HG03280 (cell line): ENCODE results near the gene DDX31.
"Not testable (repeated sequence)": the region's sequence is repeated elsewhere in the genome, so short reads cannot be mapped to it uniquely, and the experiment has no call there.

Source experiments
- ATAC-seq: cut with Tn5 transposase; IDR thresholded peaks from one replicate; pipeline ENCODE4 v1.9.1; 2021; ENCODE audit warnings: mild to moderate bottlenecking, moderate library complexity; ENCODE audit not compliant: unreplicated experiment

The DDX31 gene

DNA sequence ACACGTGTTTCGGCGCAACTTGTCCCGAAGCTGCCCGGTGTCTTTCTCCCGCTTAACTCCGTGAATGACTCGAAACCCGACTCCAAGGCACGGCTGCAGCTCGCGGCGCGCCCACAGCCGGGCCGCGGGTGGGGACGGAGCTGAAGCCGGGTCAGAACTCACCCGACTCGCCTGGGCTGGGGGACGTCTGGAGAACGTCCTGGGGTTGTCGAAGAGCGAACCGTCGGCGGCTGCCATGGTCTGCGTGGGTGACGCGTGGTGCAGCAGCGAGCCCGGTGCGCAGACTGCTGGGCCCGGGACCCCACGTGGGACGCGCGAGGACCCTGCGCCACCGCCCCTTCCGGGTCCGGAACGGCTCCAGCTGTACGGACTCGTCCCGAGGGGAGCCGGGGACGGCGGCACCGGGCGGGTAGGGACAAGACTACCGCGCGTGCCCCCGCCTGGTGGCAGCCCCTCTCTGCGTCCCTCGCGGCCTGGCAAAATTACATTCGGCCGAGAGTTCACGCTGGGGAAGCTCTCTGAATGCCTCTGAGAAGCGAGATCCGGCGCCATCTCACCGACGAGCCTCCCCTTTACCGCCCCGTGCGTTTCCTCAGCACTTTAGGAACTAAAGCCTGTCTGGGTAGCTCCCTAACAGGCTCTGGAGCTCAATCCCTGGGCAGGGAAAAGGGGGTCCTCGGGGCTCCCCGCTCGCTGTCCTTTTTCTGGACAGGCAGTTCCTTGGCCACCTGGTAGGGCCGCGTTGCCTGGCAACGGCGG lies at the start of gene DDX31:
Gene DDX31, minus strand, starts transcription at position 286 of the 759 bp plus-strand sequence. Its CDS starts 49 bp downstream, at position 237.
- peak; percentile 75 for ATAC-seq

GRCh38 chr9:132718381-132718928 lies 48.7 kb upstream of the DDX31 start:
- not testable (repeated sequence) for ATAC-seq

GRCh38 chr9:132717326-132717945 lies 47.7 kb upstream of the DDX31 start:
- no peak for ATAC-seq

DNA sequence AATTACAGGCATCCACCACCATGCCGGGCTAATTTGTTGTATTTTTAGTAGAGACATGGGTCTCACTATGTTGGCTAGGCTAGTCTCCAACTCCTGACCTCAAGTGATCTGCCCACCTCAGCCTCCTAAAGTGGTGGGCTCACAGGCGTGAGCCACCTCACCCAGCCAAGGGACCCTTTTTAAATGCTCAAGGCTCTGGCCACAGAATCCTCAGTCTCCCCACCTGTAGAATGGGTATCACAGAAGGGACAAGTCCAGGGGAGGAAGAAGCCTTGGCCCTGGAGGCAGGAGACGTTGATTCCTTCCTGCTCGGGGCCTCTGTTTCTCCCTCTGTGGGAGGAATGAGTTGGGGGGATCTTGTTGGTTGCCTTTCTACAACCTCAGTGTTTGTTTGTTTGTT lies 46.2 kb upstream of the DDX31 start:
- no peak for ATAC-seq

GRCh38 chr9:132712753-132713152 lies 43.0 kb upstream of the DDX31 start:
- ATAC-seq = no peak

DNA sequence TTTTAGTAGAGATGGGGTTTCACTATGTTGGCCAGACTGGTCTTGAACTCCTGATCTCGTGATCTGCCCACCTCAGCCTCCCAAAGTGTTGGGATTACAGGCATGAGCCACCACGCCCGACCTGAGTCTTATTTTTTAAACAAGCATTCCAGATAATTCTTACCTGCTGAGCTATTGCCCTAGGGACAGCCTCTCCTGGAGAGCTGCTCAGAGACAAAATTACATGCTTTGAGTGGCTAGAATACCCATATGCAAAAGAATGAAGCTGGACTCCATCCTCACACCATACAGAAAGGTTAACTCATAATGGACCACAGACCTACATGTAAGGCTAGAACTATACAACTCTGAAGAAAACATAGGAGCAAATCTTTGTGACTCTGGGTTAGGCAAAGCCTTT lies 42.1 kb upstream of the DDX31 start:
- no peak for ATAC-seq

DNA sequence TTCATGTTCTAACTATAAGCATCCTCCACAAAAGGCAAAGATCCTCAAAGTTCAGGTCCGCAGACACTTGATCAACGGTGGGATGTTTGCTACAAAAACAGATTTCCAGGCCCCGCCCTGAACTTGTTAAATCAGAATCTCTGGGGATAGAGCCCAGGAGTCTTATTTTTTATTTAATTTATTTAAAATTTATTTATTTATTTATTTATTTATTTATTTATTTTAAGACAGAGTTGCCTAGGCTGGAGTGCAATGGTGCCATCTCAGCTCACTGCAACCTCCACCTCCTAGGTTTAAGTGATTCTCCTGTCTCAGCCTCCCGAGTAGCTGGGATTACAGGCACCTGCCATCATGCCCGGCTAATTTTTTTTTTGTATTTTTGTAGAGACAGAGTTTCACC lies 41.4 kb upstream of the DDX31 start:
- not testable (repeated sequence) for ATAC-seq

DNA sequence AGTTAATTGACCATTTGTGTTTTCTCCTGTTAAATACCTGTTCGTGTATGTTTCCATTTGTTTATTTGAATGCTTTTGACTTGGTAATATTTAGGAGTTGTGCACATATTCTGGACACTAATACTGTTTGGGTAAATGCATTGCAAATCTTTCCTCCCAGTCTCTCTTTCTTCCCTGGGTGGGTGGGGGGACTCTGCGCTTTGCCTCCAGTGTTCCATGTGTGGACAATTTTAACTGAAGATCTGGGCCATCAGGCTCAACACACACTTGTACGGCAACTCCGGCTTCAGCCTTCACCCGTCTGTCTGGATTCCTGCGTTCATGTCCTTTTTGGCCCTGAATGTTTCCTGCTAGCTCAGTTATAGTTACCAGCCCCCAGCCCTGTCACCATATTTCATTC lies 40.5 kb upstream of the DDX31 start:
- ATAC-seq = no peak

DNA sequence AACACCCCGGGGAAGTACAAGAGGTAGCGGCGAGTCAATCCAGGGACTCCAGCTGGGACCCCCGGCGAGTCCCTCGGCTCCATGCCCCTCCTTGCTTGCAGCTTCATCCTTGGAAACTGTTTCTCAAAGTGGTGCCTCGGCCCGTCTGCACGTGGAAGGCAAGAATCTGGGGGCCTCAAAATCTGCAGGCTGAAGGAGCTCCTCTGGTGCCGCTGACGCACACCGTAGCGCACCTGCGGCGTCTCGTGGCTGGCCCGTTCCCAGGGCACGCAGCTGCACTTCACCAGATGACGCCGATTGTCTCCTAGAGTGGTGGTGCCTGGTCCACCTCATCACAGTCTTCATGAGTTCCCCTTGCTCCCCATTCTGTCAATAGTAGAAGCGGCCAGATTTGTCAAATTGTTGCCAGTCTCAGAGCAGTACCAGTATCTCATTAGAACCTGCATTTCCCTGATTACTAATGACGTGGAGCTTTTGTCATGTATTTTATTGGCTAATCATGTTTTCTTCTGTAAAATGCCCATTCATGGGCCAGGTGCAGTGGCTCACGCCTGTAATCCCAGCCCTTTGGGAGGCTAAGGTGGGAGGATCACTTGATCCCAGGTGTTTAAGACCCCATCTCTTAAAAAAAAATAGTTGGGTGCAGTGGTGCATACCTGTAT lies 39.1 kb upstream of the DDX31 start:
- no peak for ATAC-seq

DNA sequence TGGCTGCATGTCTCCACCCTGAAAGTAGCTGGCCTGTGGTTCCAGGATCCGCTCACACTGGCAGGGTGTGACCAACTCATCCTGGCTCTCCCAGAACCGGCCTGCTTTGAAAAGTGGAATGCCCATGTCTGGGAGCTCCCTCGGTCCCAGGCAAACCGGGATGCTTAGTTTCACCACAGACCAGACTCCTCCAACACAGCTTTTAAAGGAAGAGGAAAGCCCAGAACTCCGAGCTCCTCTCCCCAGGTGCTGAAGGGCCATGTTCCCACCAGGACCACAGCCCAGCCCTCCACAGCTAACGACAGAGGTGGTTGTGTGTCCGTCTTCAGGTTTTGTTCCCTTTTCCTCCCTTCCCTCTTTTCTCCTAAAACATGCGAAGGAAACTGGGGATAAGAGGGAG lies 38.5 kb upstream of the DDX31 start:
- ATAC-seq = no peak

DNA sequence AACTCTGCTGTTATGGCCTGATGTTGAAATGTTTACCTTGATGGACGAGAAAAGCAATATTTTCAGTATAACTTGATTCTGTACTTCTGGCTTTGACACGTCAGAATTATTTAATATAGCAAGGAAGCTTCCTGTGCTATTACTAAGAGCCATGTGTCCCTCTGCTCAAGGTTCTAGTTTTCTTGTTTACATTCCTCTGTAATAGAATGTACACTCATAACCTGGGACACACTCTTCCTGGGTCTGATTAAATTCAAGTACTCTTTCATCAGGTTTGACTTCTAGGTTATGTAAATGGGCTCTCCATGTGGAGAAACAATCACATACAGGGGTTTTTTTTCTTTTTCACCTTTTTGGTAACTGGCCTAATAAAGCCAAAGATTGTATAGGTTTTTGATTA lies 33.6 kb upstream of the DDX31 start:
- ATAC-seq = no peak

GRCh38 chr9:132702254-132702653 lies 32.5 kb upstream of the DDX31 start:
- no peak for ATAC-seq

DNA sequence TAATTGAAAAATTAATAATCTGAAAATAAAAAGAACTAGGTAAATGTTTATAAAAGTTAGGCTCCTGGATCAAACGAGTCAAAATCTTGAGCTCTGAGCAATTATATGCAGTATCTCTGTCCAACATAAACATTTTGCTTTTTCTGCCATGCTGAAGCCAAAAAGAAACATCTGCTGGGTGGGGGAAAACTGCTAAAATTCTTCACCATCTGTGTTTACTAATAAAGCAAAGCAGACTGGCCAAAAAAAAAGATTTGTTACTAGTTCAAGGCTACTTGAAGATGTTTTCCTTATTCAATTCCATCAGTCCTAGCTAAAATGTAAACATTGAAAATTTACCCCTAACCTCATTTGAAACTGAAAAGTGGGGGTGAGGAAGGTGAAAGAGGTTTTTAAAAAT lies 30.2 kb upstream of the DDX31 start:
- ATAC-seq = no peak

DNA sequence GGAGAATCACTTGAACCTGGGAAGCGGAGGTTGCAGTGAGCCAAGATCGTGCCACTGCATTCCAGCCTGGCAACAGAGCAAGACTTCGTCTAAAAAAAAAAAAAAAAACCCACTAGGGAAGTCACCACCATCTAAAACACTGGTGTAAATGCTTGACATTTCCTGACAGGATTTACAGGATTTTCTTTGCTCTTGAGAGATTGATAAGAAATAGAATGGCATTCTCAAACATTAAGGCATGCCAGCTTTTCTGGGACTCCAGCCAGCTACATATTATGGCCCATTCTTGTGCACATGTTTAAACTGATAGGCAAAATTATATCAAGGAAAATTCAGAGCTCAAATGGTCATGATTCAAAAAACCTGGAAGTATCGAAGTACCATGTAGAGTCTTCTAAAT lies 29.2 kb upstream of the DDX31 start:
- ATAC-seq = no peak

GRCh38 chr9:132697230-132697629 lies 27.4 kb upstream of the DDX31 start:
- no peak for ATAC-seq

DNA sequence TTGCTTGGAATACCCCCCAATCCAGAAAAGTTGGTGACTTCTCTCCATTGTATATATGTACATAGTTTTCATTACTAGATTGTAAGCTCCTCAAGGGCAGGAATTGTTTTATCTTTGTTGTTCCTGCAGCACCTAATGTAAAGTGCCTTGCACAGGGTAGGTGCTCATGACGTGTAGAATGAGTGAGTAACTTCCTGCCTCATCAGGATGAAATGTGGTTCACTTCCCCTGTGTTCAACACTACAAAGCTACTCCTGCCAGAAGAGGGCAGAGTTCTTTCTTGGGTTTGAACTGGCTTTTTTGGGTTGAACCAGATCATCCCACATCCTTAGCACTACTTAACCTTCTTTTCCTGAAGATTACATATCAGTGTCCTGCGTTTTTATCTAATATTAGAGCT lies 24.4 kb upstream of the DDX31 start:
- no peak for ATAC-seq

- no peak for ATAC-seq
Measured at GRCh38 chr9:132690696-132691095, 20.9 kb upstream of the DDX31 start.

DNA sequence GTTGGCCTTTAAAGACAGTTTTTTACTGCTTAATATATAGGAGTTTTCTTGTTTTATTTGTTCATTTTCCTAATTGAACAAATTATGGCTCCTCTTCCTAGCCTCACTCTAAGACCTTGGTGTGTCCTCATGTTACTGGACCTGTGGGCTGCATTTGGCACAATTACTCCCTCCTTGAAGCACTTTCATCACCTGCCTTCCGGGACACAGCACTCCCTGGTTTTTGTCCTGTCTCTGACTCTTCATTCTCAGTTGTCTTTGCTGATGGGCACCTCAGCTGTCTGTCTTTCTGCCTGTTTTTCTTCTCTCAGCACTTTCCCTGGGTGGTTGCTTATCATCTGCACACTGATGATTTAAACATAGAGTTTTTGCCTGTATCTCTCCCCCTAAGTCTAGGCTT lies 14.1 kb upstream of the DDX31 start:
- no peak for ATAC-seq

- ATAC-seq = no peak
Measured at GRCh38 chr9:132681561-132681960, 11.8 kb upstream of the DDX31 start.

DNA sequence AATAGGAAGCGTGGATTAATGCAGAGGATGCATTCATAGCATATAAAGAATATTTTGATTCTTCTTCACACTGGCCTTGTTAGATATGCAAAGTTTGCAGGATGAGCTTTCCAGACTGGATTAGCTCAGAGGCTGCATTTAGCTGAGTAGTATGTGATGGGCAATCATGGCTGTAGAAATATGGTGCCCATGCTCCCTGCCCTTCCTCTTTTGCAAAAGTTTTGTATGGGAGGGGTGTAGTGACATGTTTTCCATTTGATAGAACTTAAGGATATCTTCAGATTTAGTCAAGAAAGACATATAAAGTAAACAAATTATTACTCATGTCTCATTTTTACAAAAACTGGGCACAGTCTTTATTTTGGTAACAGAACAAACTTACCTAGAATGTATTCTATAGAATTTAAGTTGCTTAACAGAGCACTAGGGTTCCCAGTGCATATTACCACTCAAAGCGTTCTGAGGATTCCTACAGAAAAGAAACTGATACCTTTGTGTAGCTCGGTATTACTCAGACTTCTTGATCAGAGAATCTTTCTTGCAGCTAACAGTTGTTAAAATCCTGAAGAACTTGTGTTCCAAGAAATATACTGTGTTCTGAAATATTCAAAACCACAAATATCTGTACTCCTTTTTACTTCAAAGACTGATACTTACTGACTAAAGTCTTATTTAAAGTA lies 10.3 kb upstream of the DDX31 start:
- ATAC-seq = no peak

- ATAC-seq = no peak
Measured at GRCh38 chr9:132677976-132678375, 8.2 kb upstream of the DDX31 start.
